Panc1 (cell line): ENCODE measurements around the gene LRSAM1. TPM values are rescaled to one million over a fixed set of nuclear protein-coding genes. Genes with fewer than 3 reads are reported as not detected.

Source experiments
- ATAC-seq: fragments of 200-7000 bp; cut with Tn5 transposase; 2 replicates; pipeline ENCODE4 v1.9.1; 2020; ENCODE audit warnings: mild to moderate bottlenecking, moderate library complexity
- BruUV-seq: library from RNA; stranded (reverse); fragments of 400-500 nt; replicated peaks from 2 replicates; lab custom pipeline; 2021; lab: Mats Ljungman, UMichigan
- CTCF ChIA-PET: fragments of 300-600 bp; sonication (Branson Sonifier 250); formaldehyde crosslinking; loops from one replicate; lab custom pipeline; 2022; ENCODE audit warnings: antibody characterized with exemption; lab: Charles Lee
- POLR2A ChIA-PET: fragments of 300-600 bp; sonication (Branson Sonifier 250); formaldehyde crosslinking; loops from one replicate; lab custom pipeline; 2022; ENCODE audit warnings: antibody characterized with exemption; lab: Charles Lee
- DNase-seq: peaks from one replicate; pipeline ENCODE4 v3.0.0-alpha.2; 2010; ENCODE audit warnings: low read depth, low spot score
- H3K27ac ChIP-seq: 2 replicates; pipeline ENCODE4 v1.5.1; 2011; ENCODE audit warnings: mild to moderate bottlenecking, low read length, inconsistent platforms
- H3K27me3 ChIP-seq: fragments of 200-500 bp; sonication (Bioruptor generic); 2 replicates; pipeline ENCODE4 v1.6.0; 2014; ENCODE audit warnings: low read length, inconsistent platforms; ENCODE audit not compliant: control insufficient read depth, insufficient read depth
- H3K36me3 ChIP-seq: fragments of 200-500 bp; sonication (Bioruptor generic); 2 replicates; pipeline ENCODE4 v1.5.1; 2014; ENCODE audit warnings: inconsistent platforms, mild to moderate bottlenecking, low read length, moderate library complexity; ENCODE audit not compliant: control insufficient read depth, insufficient read depth
- H3K4me1 ChIP-seq: 2 replicates; pipeline ENCODE4 v1.5.1; 2011; ENCODE audit warnings: inconsistent platforms, mild to moderate bottlenecking, low read length, moderate library complexity; ENCODE audit not compliant: control insufficient read depth, insufficient read depth
- H3K4me3 ChIP-seq, 2 experiments: 2 replicates each; pipeline ENCODE4 v1.5.1; 2011 to 2012; ENCODE audit warnings: low read depth in 2 of 2, low read length in 2 of 2, mild to moderate bottlenecking in 2 of 2, inconsistent platforms in 1 of 2, moderate library complexity in 1 of 2
- H3K9me3 ChIP-seq: fragments of 200-500 bp; sonication (Bioruptor generic); 2 replicates; pipeline ENCODE4 v1.5.1; 2014; ENCODE audit warnings: low read depth, mild to moderate bottlenecking, inconsistent platforms, low read length, moderate library complexity; ENCODE audit not compliant: control insufficient read depth, insufficient read depth
- CTCF ChIP-seq: fragments of 450-650 bp; IDR thresholded peaks from 2 replicates; pipeline ENCODE4 v1.5.1; 2017; ENCODE audit warnings: mild to moderate bottlenecking
- POLR2AphosphoS5 ChIP-seq: IDR thresholded peaks from 2 replicates; pipeline ENCODE4 v1.6.1; 2012; ENCODE audit warnings: mild to moderate bottlenecking, low read depth, low read length, moderate library complexity
- SIN3A ChIP-seq: IDR thresholded peaks from 2 replicates; pipeline ENCODE4 v1.6.1; 2012; ENCODE audit warnings: low read depth, mild to moderate bottlenecking, low read length, moderate library complexity, borderline replicate concordance; ENCODE audit not compliant: insufficient read depth
- TCF7L2 ChIP-seq: IDR thresholded peaks from 2 replicates; pipeline ENCODE4 v1.6.1; 2011; ENCODE audit warnings: mild to moderate bottlenecking, low read depth, low read length, inconsistent platforms
- in situ Hi-C: cut with HindIII; loops from 2 replicates; pipeline ENCODE4 v1.10.0; 2016; ENCODE audit warnings: low sequenced_read_pairs, low pct_unique_long_range_greater_than_20kb
- intact Hi-C: fragments of 100-400 bp; cut with micrococcal nuclease; formaldehyde crosslinking; loops from one replicate; pipeline ENCODE4 v1.10.0; 2022; ENCODE audit not compliant: unreplicated experiment
- total RNA-seq: library from RNA; stranded (reverse); gene quantifications from one replicate; pipeline ENCODE4 v1.2.1, GENCODE V29; 2021; ENCODE audit not compliant: unreplicated experiment
- TF ChIP-seq, protein P1 (sequence below), 2 experiments: IDR thresholded peaks; 2 replicates each; pipeline ENCODE4 v1.6.1; 2011 to 2012; ENCODE audit warnings: low read depth in 2 of 2, control low read depth in 1 of 2, low read length in 1 of 2, mild to moderate bottlenecking in 1 of 2, moderate library complexity in 1 of 2; ENCODE audit not compliant: insufficient read depth in 1 of 2

LRSAM1 gene
- total RNA-seq, 1 experiment from 2014 or later, result 15.4 TPM

DNA sequence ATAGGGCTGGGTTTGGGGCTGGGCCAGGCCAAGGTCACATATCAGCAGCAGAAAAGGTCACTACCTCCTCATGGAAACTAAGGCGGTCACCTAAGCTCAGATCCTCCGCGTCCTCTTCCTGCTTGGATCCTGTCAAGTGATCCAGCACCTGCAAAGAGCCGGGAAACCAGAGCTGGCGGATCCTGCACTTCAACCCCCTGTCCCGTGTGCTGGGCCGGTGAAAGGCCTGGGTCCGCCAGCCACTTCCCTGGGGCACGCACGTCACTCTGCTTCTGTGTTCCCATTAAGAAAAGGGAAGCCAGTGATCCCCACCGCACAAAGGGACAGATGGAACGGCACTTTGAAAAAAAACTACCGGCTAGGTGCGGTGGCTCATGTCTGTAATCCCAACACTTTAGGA, 99.4 kb downstream of the LRSAM1 start:
- Histone ChIP-seq H3K36me3 (no peaks in the 10 kb centered on the region), H3K27me3 (no peaks in the 10 kb centered on the region), H3K9me3 (no peaks in the 10 kb centered on the region), H3K4me1 (peaks cover 28% of the 10 kb centered on the region), H3K4me3 (no peak overlapping the region), H3K27ac (peak overlapping the region; percentile 3; the same call in 1 of the 2 replicates)
- ATAC-seq (no peak), DNase-seq (no peak)
- CTCF ChIA-PET, result no interaction called here
- intact Hi-C loops, result no loop called here
- TF ChIP-seq POLR2AphosphoS5 (no peak), TCF7L2 (no peak), CTCF (no peak), SIN3A (no peak)
- TF ChIP-seq, protein P1, sequence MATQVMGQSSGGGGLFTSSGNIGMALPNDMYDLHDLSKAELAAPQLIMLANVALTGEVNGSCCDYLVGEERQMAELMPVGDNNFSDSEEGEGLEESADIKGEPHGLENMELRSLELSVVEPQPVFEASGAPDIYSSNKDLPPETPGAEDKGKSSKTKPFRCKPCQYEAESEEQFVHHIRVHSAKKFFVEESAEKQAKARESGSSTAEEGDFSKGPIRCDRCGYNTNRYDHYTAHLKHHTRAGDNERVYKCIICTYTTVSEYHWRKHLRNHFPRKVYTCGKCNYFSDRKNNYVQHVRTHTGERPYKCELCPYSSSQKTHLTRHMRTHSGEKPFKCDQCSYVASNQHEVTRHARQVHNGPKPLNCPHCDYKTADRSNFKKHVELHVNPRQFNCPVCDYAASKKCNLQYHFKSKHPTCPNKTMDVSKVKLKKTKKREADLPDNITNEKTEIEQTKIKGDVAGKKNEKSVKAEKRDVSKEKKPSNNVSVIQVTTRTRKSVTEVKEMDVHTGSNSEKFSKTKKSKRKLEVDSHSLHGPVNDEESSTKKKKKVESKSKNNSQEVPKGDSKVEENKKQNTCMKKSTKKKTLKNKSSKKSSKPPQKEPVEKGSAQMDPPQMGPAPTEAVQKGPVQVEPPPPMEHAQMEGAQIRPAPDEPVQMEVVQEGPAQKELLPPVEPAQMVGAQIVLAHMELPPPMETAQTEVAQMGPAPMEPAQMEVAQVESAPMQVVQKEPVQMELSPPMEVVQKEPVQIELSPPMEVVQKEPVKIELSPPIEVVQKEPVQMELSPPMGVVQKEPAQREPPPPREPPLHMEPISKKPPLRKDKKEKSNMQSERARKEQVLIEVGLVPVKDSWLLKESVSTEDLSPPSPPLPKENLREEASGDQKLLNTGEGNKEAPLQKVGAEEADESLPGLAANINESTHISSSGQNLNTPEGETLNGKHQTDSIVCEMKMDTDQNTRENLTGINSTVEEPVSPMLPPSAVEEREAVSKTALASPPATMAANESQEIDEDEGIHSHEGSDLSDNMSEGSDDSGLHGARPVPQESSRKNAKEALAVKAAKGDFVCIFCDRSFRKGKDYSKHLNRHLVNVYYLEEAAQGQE (IDR thresholded peaks at IDR 0.05; ENCODE audit: insufficient read depth in 1 of 2, low read depth in 2 of 2, low read length in 1 of 2), result no peak
- no TSS peak for BruUV-seq
- POLR2A ChIA-PET, result no interaction called here
- in situ Hi-C loops, result no loop called here

Other genes starting within 250 kb of the LRSAM1 start
- gene GARNL3, start 186.7 kb upstream of the LRSAM1 start, total RNA-seq, result 11.5 TPM
- 55.7 TPM for gene SLC2A8, start 54.3 kb upstream of the LRSAM1 start, total RNA-seq
- 5.4 TPM for gene ZNF79, start 27.1 kb upstream of the LRSAM1 start, total RNA-seq
- gene RPL12, start 104 bp upstream of the LRSAM1 start, total RNA-seq, result 951 TPM
- 67.5 TPM for gene STXBP1, start 160.8 kb downstream of the LRSAM1 start, total RNA-seq